ENCODE data around the gene KCNG4.
"Not testable (repeated sequence)": the region's sequence is repeated elsewhere in the genome, so short reads cannot be mapped to it uniquely, and the experiment has no call there.

KCNG4 gene

GRCh38 chr16:84212631-84213030 lies 27.2 kb downstream of the KCNG4 start:
- 89 to 93% methylated on average over 4 of the region's 4 CpGs for WGBS, 2 experiments
- no peak overlapping the region for H3K4me3 ChIP-seq (ENCODE audit: insufficient read depth, low read depth, low read length)
- no peaks in the 10 kb centered on the region for H3K4me1 ChIP-seq (ENCODE audit: control insufficient read depth, insufficient read depth, low read length)
- no peak overlapping the region for H3K27ac ChIP-seq (ENCODE audit: insufficient read depth, low read depth, low read length, poor library complexity, severe bottlenecking)
- H3K9me3 ChIP-seq (ENCODE audit: control insufficient read depth, low read length) = no peaks in the 10 kb centered on the region
- H3K27me3 ChIP-seq (ENCODE audit: control insufficient read depth, insufficient read depth, low read length, poor library complexity, severe bottlenecking) = no peaks in the 10 kb centered on the region
- no peaks in the 10 kb centered on the region for H3K36me3 ChIP-seq (ENCODE audit: control insufficient read depth, insufficient read depth, low read length)

DNA sequence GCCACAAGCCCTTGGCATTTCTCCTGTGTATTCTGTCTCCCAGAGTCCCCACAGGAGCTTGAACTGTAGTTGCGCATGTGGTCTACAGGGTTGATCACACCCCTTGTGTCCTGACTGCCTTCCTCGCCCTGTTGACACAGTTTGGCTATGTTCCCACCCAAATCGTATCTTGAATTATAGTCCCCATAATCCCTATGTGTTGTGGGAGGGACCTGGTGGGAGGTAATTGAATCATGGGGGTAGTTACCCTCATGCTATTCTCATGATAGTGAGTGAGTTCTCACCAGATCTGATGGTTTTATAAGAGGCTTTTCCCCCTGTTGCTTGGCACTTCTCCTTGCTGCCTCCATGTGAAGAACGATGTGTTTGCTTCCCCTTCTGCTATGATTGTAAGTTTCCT lies 27.7 kb downstream of the KCNG4 start:
- WGBS, 2 experiments = 90 to 93% methylated on average over 4 of the region's 4 CpGs

DNA sequence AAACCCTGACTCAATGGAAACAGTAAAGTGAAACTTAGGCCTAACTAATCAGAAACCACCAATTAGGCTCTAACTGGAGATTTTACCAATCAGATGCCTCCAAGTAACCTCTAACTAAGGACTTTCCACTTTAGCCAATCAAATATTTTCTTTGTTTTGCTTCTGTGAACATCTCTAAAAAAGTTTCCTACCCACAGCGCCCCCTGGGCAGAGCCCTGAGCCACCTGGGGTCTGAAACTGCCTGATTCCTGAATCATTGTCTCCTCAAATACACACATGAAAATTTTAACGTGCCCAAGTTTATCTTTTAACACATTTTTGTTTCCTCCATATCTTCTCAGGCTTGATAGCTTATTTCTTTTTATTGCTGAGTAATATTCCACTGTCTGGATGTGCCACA lies 29.8 kb downstream of the KCNG4 start:
- no peaks in the 10 kb centered on the region for H3K27me3 ChIP-seq (ENCODE audit: control insufficient read depth, insufficient read depth, low read length, poor library complexity, severe bottlenecking)
- 68 to 70% methylated on average over 2 of the region's 2 CpGs for WGBS, 2 experiments
- no peaks in the 10 kb centered on the region for H3K36me3 ChIP-seq (ENCODE audit: control insufficient read depth, insufficient read depth, low read length)
- no peaks in the 10 kb centered on the region for H3K9me3 ChIP-seq (ENCODE audit: control insufficient read depth, low read length)
- no peak overlapping the region for H3K4me3 ChIP-seq (ENCODE audit: insufficient read depth, low read depth, low read length)
- H3K27ac ChIP-seq (ENCODE audit: insufficient read depth, low read depth, low read length, poor library complexity, severe bottlenecking) = no peak overlapping the region
- H3K4me1 ChIP-seq (ENCODE audit: control insufficient read depth, insufficient read depth, low read length) = no peaks in the 10 kb centered on the region

More for the DNA sequence above, 27.7 kb downstream of the KCNG4 start:
- Histone ChIP-seq H3K9me3 (ENCODE audit: control insufficient read depth, low read length) (no peaks in the 10 kb centered on the region), H3K4me3 (ENCODE audit: insufficient read depth, low read depth, low read length) (no peak overlapping the region), H3K27me3 (ENCODE audit: control insufficient read depth, insufficient read depth, low read length, poor library complexity, severe bottlenecking) (no peaks in the 10 kb centered on the region), H3K4me1 (ENCODE audit: control insufficient read depth, insufficient read depth, low read length) (no peaks in the 10 kb centered on the region), H3K27ac (ENCODE audit: insufficient read depth, low read depth, low read length, poor library complexity, severe bottlenecking) (no peak overlapping the region), H3K36me3 (ENCODE audit: control insufficient read depth, insufficient read depth, low read length) (no peaks in the 10 kb centered on the region)

DNA sequence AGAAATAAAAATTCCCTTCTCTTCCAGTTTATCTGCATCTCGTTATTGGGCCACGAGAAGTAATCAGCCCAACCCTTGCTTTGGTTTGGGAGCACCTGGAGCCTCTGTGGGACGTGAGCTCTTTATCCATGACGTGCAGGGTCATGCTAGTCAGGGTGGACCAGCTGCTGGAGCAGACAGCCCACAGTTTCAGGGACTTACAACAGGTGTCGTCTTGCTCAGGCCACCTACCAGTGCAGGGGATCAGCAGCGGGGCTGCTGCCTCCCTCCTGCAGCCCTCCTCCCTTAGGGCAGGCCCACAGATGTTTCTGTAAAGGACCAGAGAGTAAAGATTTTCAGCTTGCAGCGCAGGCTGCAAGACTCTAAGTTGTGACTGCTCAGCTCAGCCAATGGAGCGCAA lies 31.9 kb downstream of the KCNG4 start:
- 69 to 75% methylated on average over 8 of the region's 8 CpGs for WGBS, 2 experiments

GRCh38 chr16:84207251-84207650 lies 32.6 kb downstream of the KCNG4 start:
- Histone ChIP-seq H3K9me3 (ENCODE audit: control insufficient read depth, low read length) (no peaks in the 10 kb centered on the region), H3K4me1 (ENCODE audit: control insufficient read depth, insufficient read depth, low read length) (no peaks in the 10 kb centered on the region), H3K27me3 (ENCODE audit: control insufficient read depth, insufficient read depth, low read length, poor library complexity, severe bottlenecking) (no peaks in the 10 kb centered on the region), H3K4me3 (ENCODE audit: insufficient read depth, low read depth, low read length) (no peak overlapping the region), H3K27ac (ENCODE audit: insufficient read depth, low read depth, low read length, poor library complexity, severe bottlenecking) (no peak overlapping the region), H3K36me3 (ENCODE audit: control insufficient read depth, insufficient read depth, low read length) (no peaks in the 10 kb centered on the region)
- 74 to 75% methylated on average over 6 of the region's 6 CpGs for WGBS, 2 experiments

More for the DNA sequence above, 31.9 kb downstream of the KCNG4 start:
- no peaks in the 10 kb centered on the region for H3K36me3 ChIP-seq (ENCODE audit: control insufficient read depth, insufficient read depth, low read length)
- H3K9me3 ChIP-seq (ENCODE audit: control insufficient read depth, low read length) = no peaks in the 10 kb centered on the region
- H3K27me3 ChIP-seq (ENCODE audit: control insufficient read depth, insufficient read depth, low read length, poor library complexity, severe bottlenecking) = no peaks in the 10 kb centered on the region
- no peak overlapping the region for H3K4me3 ChIP-seq (ENCODE audit: insufficient read depth, low read depth, low read length)
- H3K4me1 ChIP-seq (ENCODE audit: control insufficient read depth, insufficient read depth, low read length) = no peaks in the 10 kb centered on the region
- no peak overlapping the region for H3K27ac ChIP-seq (ENCODE audit: insufficient read depth, low read depth, low read length, poor library complexity, severe bottlenecking)

DNA sequence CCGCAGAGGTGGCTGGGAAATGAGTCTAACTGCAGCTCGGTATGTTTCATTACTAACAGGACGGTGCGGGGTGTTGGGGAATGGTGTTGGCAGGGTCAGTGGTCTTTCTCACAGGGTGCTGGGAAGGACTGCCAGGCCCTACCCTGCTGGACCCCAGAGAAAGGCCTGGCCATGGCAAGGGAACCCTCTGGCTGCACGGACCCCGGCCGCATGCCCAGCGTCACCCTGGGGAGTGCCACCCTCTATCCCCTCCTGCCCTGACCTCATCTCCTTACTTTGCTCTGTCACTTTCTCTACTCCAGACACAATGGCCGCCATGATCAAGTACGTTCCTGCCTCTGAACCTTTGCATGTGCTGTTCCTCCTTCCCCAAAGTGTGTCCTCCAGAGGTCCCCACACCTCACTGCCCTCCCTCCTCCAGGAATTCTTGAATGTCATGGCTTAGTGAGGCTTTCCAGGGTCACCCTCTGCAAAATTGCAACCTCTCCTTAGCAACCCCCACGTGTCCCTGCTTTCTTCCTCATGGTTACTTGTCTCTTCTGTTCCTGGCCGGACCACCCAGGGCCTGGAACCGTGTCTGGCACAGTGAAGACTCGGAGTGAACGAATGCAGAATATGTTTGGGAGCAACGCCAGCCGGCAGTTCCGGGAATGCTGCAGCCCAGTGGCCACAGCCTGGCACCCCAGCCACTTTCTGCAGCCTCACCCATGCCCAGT lies 33.7 kb downstream of the KCNG4 start:
- 94% methylated on average over 18 of the region's 18 CpGs for WGBS, 2 experiments
- Histone ChIP-seq H3K27ac (ENCODE audit: insufficient read depth, low read depth, low read length, poor library complexity, severe bottlenecking) (no peak overlapping the region), H3K4me1 (ENCODE audit: control insufficient read depth, insufficient read depth, low read length) (no peaks in the 10 kb centered on the region), H3K36me3 (ENCODE audit: control insufficient read depth, insufficient read depth, low read length) (no peaks in the 10 kb centered on the region), H3K27me3 (ENCODE audit: control insufficient read depth, insufficient read depth, low read length, poor library complexity, severe bottlenecking) (no peaks in the 10 kb centered on the region), H3K4me3 (ENCODE audit: insufficient read depth, low read depth, low read length) (no peak overlapping the region), H3K9me3 (ENCODE audit: control insufficient read depth, low read length) (no peaks in the 10 kb centered on the region)

DNA sequence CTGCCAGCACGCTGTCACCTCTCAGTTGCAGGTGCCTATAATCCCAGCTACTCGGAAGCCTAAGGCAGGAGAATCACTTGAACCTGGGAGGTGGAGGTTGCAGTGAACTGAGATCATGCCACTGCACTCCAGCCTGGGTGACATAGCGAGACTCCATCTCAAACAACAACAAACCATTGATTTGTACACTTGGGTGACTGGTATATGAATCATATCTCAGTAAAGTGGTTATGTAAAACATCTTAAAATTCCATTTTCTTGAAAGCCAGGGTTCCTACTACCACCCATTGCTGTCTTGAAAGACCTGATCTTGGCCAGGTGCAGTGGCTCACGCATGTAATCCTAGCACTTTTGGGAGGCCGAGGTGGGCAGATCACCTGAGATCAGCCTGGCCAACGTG lies 34.7 kb downstream of the KCNG4 start:
- 95% methylated on average over 6 of the region's 6 CpGs for WGBS, 2 experiments
- not testable (repeated sequence) for H3K4me3 ChIP-seq (ENCODE audit: insufficient read depth, low read depth, low read length); H3K4me1 ChIP-seq (ENCODE audit: control insufficient read depth, insufficient read depth, low read length); H3K36me3 ChIP-seq (ENCODE audit: control insufficient read depth, insufficient read depth, low read length); H3K27me3 ChIP-seq (ENCODE audit: control insufficient read depth, insufficient read depth, low read length, poor library complexity, severe bottlenecking); H3K27ac ChIP-seq (ENCODE audit: insufficient read depth, low read depth, low read length, poor library complexity, severe bottlenecking); H3K9me3 ChIP-seq (ENCODE audit: control insufficient read depth, low read length)

- H3K27ac ChIP-seq (ENCODE audit: insufficient read depth, low read depth, low read length, poor library complexity, severe bottlenecking); H3K9me3 ChIP-seq (ENCODE audit: control insufficient read depth, low read length); H3K4me3 ChIP-seq (ENCODE audit: insufficient read depth, low read depth, low read length); H3K36me3 ChIP-seq (ENCODE audit: control insufficient read depth, insufficient read depth, low read length); H3K4me1 ChIP-seq (ENCODE audit: control insufficient read depth, insufficient read depth, low read length); H3K27me3 ChIP-seq (ENCODE audit: control insufficient read depth, insufficient read depth, low read length, poor library complexity, severe bottlenecking): not testable (repeated sequence)
- WGBS, 2 experiments = 92 to 93% methylated on average over 26 of the region's 26 CpGs
Measured at GRCh38 chr16:84204551-84204950, 35.3 kb downstream of the KCNG4 start.

DNA sequence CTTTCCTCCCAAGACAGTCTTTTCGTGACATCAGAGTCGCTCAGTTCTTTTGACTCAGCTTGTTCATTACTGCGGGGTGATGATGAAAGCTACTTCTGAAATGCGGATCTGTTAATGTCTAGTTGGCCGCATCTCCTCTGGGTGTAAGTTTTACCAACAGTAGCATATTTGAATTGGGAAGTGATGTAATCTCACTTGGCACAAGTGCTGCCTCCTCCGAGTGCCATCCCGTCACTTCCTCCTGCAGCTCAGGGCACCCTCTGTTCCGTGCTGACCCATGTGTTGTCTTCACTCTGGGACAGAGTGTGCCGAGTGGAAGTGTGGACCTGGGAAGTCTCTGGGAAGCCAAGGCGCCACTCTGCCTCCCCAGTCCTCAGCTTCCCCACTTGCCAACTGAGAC lies 40.0 kb downstream of the KCNG4 start:
- 94% methylated on average over 10 of the region's 10 CpGs for WGBS, 2 experiments
- no peaks in the 10 kb centered on the region for H3K4me1 ChIP-seq (ENCODE audit: control insufficient read depth, insufficient read depth, low read length)
- H3K27ac ChIP-seq (ENCODE audit: insufficient read depth, low read depth, low read length, poor library complexity, severe bottlenecking) = no peak overlapping the region
- H3K4me3 ChIP-seq (ENCODE audit: insufficient read depth, low read depth, low read length) = no peak overlapping the region
- no peaks in the 10 kb centered on the region for H3K9me3 ChIP-seq (ENCODE audit: control insufficient read depth, low read length)
- H3K27me3 ChIP-seq (ENCODE audit: control insufficient read depth, insufficient read depth, low read length, poor library complexity, severe bottlenecking) = no peaks in the 10 kb centered on the region
- no peaks in the 10 kb centered on the region for H3K36me3 ChIP-seq (ENCODE audit: control insufficient read depth, insufficient read depth, low read length)

- Histone ChIP-seq H3K27me3 (ENCODE audit: control insufficient read depth, insufficient read depth, low read length, poor library complexity, severe bottlenecking) (no peaks in the 10 kb centered on the region), H3K27ac (ENCODE audit: insufficient read depth, low read depth, low read length, poor library complexity, severe bottlenecking) (no peak overlapping the region), H3K4me1 (ENCODE audit: control insufficient read depth, insufficient read depth, low read length) (no peaks in the 10 kb centered on the region), H3K9me3 (ENCODE audit: control insufficient read depth, low read length) (no peaks in the 10 kb centered on the region), H3K4me3 (ENCODE audit: insufficient read depth, low read depth, low read length) (no peak overlapping the region), H3K36me3 (ENCODE audit: control insufficient read depth, insufficient read depth, low read length) (no peaks in the 10 kb centered on the region)
- 50 to 57% methylated on average over 13 of the region's 13 CpGs for whole genome bisulfite sequencing, 2 experiments
Measured at GRCh38 chr16:84199097-84199496, 40.7 kb downstream of the KCNG4 start.

DNA sequence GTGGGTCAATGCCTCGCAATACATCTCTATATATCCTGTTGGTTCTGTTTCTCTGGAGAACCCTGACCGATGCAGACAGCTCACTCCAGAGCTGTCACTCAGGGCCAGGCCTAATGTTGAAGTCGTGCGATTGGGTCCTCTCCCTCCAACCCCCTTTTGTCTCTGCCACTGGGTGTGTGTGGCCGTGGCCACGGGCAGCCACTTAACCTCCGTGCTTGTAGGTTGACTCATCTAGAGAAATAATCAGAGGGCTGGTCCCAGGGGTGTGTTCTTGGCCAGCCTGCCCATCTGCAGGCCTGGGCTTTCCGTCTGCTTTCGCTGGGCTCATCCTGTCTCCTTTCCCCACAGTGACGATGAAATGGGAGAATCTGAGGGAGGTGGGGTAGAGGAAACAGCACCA lies 41.4 kb downstream of the KCNG4 start:
- Histone ChIP-seq H3K4me1 (ENCODE audit: control insufficient read depth, insufficient read depth, low read length) (no peaks in the 10 kb centered on the region), H3K27me3 (ENCODE audit: control insufficient read depth, insufficient read depth, low read length, poor library complexity, severe bottlenecking) (no peaks in the 10 kb centered on the region), H3K27ac (ENCODE audit: insufficient read depth, low read depth, low read length, poor library complexity, severe bottlenecking) (no peak overlapping the region), H3K9me3 (ENCODE audit: control insufficient read depth, low read length) (no peaks in the 10 kb centered on the region), H3K36me3 (ENCODE audit: control insufficient read depth, insufficient read depth, low read length) (no peaks in the 10 kb centered on the region), H3K4me3 (ENCODE audit: insufficient read depth, low read depth, low read length) (no peak overlapping the region)
- 88 to 91% methylated on average over 10 of the region's 10 CpGs for WGBS, 2 experiments

Data from ectodermal cell (in vitro differentiated cells).